Neural progenitor cell (in vitro differentiated cells): Measurements from ENCODE around the gene HNRNPR.

Experiments used
- EZH2 ChIP-seq: fragments of 200-600 bp; sonication (generic); IDR thresholded peaks from 2 replicates; pipeline ENCODE4 v1.6.1; 2017; ENCODE audit warnings: antibody characterized with exemption, mild to moderate bottlenecking, moderate library complexity
- EZH2phosphoT487 ChIP-seq: fragments of 200-600 bp; sonication (generic); IDR thresholded peaks from 2 replicates; pipeline ENCODE4 v1.6.1; 2017; ENCODE audit warnings: antibody characterized with exemption
- TF ChIP-seq, protein P1 (sequence below): fragments of 200-600 bp; sonication (generic); IDR thresholded peaks from 2 replicates; pipeline ENCODE4 v1.5.1; 2017; ENCODE audit warnings: antibody characterized with exemption, mild to moderate bottlenecking

DNA sequence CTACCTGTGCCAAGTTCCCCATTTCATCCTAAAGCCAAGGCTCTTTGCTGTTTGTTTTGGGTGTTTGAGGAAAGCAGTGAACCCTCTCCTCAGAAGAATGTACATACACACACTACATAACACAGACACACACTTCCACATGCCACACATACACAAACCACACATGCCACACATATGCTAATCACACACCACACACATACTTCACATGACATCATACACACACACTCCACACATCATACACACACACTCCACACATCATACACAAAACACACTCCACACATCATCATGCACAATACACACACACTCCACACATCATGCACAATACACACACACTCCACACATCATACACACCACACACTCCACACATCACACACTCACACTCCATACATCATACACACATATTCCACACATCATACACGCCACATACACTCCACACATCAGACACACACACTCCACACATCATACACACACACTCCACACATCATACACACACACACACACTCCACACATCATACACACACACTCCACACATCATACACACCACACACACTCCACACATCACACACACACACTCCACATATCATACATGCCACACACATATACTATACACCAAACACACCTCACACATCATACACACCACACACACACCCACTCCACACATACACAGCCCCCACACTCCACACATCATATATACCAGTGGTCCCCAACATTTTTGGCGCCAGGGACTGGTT, 48.2 kb upstream of the HNRNPR start:
- TF ChIP-seq, protein P1, sequence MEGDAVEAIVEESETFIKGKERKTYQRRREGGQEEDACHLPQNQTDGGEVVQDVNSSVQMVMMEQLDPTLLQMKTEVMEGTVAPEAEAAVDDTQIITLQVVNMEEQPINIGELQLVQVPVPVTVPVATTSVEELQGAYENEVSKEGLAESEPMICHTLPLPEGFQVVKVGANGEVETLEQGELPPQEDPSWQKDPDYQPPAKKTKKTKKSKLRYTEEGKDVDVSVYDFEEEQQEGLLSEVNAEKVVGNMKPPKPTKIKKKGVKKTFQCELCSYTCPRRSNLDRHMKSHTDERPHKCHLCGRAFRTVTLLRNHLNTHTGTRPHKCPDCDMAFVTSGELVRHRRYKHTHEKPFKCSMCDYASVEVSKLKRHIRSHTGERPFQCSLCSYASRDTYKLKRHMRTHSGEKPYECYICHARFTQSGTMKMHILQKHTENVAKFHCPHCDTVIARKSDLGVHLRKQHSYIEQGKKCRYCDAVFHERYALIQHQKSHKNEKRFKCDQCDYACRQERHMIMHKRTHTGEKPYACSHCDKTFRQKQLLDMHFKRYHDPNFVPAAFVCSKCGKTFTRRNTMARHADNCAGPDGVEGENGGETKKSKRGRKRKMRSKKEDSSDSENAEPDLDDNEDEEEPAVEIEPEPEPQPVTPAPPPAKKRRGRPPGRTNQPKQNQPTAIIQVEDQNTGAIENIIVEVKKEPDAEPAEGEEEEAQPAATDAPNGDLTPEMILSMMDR = no peak
- TF ChIP-seq EZH2 (no peak), EZH2phosphoT487 (no peak)
